Measurements from ENCODE around the gene ITFG1. TPM values are rescaled to one million over a fixed set of nuclear protein-coding genes. Genes with fewer than 3 reads are reported as not detected.

ITFG1 gene
- total and polyA plus RNA-seq, 7 donors = 12.0 to 59.3 (median 36.0) TPM

DNA sequence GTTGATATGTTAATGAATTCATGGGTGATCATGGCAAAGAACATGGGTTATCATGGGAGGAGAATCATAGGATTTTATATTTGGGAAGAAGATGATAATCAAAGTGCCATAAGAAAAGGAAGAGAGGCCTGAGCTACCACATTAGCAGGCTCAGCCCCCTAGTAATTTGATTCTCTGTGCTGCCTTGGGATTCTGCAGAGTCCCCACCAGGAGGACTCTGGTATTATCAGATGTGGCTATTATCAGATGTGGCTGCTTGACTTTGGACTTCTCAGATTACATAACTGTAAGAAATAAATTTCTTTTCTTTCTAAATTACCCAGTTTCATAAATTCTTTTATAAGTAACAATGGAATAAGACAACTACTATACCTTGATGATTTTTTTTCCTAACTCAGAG lies 137.6 kb downstream of the ITFG1 start:
- intact Hi-C loops (cut with DNase I) = no loop called here
- no peak overlapping the region for H3K27ac ChIP-seq
- DNase-seq = no peak
- TF ChIP-seq POLR2AphosphoS5 (IDR thresholded peaks at IDR 0.05) = no peak
- TF ChIP-seq POLR2A (IDR thresholded peaks at IDR 0.05) = no peak
- no peak for TF ChIP-seq EP300 (IDR thresholded peaks at IDR 0.05)
- TF ChIP-seq, protein P1, sequence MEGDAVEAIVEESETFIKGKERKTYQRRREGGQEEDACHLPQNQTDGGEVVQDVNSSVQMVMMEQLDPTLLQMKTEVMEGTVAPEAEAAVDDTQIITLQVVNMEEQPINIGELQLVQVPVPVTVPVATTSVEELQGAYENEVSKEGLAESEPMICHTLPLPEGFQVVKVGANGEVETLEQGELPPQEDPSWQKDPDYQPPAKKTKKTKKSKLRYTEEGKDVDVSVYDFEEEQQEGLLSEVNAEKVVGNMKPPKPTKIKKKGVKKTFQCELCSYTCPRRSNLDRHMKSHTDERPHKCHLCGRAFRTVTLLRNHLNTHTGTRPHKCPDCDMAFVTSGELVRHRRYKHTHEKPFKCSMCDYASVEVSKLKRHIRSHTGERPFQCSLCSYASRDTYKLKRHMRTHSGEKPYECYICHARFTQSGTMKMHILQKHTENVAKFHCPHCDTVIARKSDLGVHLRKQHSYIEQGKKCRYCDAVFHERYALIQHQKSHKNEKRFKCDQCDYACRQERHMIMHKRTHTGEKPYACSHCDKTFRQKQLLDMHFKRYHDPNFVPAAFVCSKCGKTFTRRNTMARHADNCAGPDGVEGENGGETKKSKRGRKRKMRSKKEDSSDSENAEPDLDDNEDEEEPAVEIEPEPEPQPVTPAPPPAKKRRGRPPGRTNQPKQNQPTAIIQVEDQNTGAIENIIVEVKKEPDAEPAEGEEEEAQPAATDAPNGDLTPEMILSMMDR (IDR thresholded peaks at IDR 0.05) = no peak
- no peak overlapping the region for H3K4me3 ChIP-seq
- H3K27me3 ChIP-seq = no peaks in the 10 kb centered on the region
- no peaks in the 10 kb centered on the region for H3K36me3 ChIP-seq
- H3K9me3 ChIP-seq = no peaks in the 10 kb centered on the region
- no peaks in the 10 kb centered on the region for H3K4me1 ChIP-seq

DNA sequence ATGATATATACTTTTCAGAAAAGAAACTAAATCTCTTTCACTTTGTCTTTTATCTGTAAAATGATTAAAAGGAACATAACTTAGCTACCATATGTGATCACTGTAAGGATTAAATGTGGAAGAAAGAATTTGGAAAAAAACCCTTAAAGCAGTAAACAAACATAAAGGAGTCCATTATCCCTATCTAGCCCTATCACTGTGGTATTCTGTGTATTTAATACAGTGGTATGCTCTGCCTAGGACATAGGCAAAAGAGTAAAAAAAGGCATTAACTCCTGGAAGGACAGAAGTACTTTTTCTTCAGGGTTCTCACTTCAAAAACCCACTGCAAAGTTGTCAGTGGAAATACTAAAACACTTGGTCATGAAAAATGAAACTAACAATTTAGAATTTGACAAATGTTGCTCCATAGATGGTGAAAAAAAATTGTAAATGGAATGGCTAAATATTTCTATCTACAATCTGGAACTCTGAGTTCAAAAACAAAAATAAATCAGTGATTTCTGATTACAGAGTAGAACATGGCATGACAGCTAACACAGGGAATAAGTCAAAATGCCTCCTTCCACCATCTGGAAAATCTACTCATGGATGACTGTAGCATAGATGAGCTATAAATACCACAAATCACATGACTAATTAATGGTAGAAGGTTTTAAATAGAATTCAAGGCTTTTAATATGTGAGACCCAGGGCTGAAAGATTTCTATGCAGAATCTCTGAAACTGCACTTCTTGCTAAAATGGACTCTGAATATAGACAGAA lies 140.1 kb downstream of the ITFG1 start:
- no peak overlapping the region for H3K27ac ChIP-seq

DNA sequence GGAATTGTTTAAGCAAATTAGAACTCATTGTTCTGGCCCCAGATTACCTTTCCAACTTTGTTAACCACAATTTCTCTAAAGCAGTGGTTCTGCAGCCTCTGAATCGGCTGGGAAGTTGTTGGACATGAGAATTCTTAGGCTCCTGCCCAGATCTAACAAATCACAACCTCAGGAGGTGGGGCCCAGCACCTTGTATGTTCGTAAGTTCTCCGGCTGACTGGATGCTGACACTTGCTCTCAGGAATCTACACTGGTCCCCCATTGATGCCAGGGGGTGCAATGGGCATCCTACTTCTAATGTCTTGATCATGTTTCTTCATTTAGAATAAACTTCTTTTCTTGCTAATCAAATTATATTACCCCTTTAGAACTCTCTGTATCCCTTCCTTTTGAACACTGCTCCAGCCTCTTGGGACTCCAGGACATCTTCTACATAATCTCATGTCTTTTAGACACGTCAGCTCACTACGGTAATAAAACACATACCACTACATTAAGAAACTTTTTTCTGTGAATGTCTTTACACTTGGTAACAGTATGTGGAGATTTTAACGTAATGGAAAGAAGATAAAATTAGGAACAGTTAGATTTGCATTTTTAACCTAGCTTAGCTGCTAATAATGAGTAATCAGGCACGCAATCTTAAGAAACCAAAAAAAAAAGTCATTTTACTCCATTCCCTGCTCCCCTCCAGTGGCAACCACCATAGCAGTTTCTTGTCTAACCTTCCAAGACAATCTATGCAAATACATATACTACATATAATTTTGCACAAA lies 143.2 kb downstream of the ITFG1 start:
- no peaks in the 10 kb centered on the region for H3K9me3 ChIP-seq
- no peak overlapping the region for H3K27ac ChIP-seq
- no peak for TF ChIP-seq POLR2AphosphoS5 (IDR thresholded peaks at IDR 0.05)
- TF ChIP-seq POLR2A (IDR thresholded peaks at IDR 0.05) = no peak
- DNase-seq = no peak
- 82 to 86% methylated on average over 7 of the region's 7 CpGs for WGBS, 2 donors
- H3K36me3 ChIP-seq = no peaks in the 10 kb centered on the region
- no peaks in the 10 kb centered on the region for H3K4me1 ChIP-seq
- H3K4me3 ChIP-seq = no peak overlapping the region
- H3K27me3 ChIP-seq = no peaks in the 10 kb centered on the region
- intact Hi-C loops (cut with DNase I) = no loop called here

More for the DNA sequence above, 140.1 kb downstream of the ITFG1 start:
- TF ChIP-seq POLR2A (IDR thresholded peaks at IDR 0.05) (no peak), EP300 (IDR thresholded peaks at IDR 0.05) (no peak), POLR2AphosphoS5 (IDR thresholded peaks at IDR 0.05) (no peak)
- TF ChIP-seq, protein P1 (IDR thresholded peaks at IDR 0.05) = no peak
- no peaks in the 10 kb centered on the region for H3K9me3 ChIP-seq
- H3K27me3 ChIP-seq = no peaks in the 10 kb centered on the region
- no peaks in the 10 kb centered on the region for H3K4me1 ChIP-seq
- intact Hi-C loops (cut with DNase I) = no loop called here
- no peak overlapping the region for H3K4me3 ChIP-seq
- no peaks in the 10 kb centered on the region for H3K36me3 ChIP-seq
- DNase-seq = no peak

- H3K9me3 ChIP-seq = no peaks in the 10 kb centered on the region
- no peak overlapping the region for H3K4me3 ChIP-seq
- no peak overlapping the region for H3K27ac ChIP-seq
- 85 to 94% methylated on average over 2 of the region's 2 CpGs for WGBS, 2 donors
- TF ChIP-seq POLR2A (IDR thresholded peaks at IDR 0.05) (no peak), POLR2AphosphoS5 (IDR thresholded peaks at IDR 0.05) (no peak), EP300 (IDR thresholded peaks at IDR 0.05) (no peak)
- TF ChIP-seq, protein P1 (IDR thresholded peaks at IDR 0.05) = no peak
- no peaks in the 10 kb centered on the region for H3K36me3 ChIP-seq
- intact Hi-C loops (cut with DNase I) = no loop called here
- no peaks in the 10 kb centered on the region for H3K27me3 ChIP-seq
- DNase-seq = no peak
- H3K4me1 ChIP-seq = no peaks in the 10 kb centered on the region
These were observed 144.3 kb downstream of the ITFG1 start for GRCh38 chr16:47316442-47317015.
